ENCODE measurements around the gene ADCYAP1R1. TPM values are rescaled to one million over a fixed set of nuclear protein-coding genes. Genes with fewer than 3 reads are reported as not detected.
A peak's percentile ranks its signal among the peaks of the same experiment; 100 is the strongest.
"Not testable (repeated sequence)": the region's sequence is repeated elsewhere in the genome, so short reads cannot be mapped to it uniquely, and the experiment has no call there.

The ADCYAP1R1 gene
- total RNA-seq, 1 donor from 2014 or later = 8.3 TPM

DNA sequence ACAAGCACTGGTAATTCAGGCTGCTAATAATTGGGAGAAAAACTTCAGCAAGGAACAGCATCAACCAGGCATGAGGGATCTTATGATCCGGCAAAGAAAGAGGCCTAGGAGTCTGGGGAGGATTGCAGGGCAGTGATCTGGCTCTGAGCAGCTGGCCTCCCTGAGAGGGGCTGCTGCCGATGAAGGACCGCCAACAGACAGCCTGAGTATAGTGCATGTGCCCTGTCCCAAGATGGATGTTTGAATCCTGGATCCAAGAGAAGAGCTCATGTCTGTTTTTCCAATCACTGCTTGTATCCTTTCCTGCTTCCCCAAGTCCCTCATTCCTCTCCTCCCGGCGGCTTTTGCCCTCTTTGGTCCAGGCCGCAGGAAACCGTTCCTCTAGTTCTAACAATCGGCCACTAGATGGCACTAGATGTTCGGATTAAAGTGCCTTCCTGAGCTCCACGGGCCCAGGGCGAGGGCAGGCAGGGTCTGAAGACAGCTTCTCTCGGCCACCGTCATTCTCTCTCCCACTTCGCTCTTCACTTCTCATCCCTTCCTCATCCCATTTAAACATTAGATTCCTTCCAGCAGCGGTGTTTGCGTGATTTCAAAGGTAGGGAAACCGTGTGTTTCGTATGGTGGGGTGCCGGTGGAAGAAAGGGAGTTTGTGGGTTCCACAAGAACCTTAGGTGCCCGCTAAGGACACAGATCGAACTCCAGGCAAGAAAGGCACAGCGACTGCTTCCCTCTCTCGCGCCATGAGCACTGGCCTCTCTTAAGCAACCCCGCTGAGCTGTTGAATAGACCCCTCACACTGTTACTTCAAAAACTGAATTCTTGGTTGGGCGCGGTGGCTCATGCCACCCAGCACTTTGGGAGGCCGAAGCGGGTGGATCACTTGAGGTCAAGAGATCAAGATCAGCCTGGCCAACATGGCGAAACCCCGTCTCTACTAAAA, 82.4 kb downstream of the ADCYAP1R1 start:
- DNase-seq = peak; percentile 93

DNA sequence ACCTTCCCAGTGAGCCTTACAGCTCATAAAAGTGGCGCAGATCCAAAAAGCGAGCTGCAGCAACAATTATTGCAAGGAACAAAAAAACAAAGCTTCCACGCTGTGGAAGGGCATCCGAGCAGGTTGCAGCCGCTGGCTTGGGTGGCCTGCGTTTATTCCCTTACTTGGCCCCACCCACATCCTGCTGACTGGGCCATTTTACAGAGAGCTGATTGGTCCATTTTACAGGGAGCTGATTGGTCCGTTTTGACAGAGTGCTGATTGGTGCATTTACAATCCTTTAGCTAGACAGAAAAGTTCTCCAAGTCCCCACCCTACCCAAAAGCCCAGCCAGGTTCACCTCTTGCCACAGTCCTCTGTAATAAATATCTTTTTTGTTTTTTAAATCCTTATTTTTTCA, 85.1 kb downstream of the ADCYAP1R1 start:
- no peak for DNase-seq

- DNase-seq = no peak
Observed at GRCh38 chr7:31145339-31145738, 93.2 kb downstream of the ADCYAP1R1 start.

- DNase-seq = no peak
Observed at GRCh38 chr7:31146030-31146429, 93.9 kb downstream of the ADCYAP1R1 start.

- no peak for DNase-seq
Observed at GRCh38 chr7:31146538-31146937, 94.4 kb downstream of the ADCYAP1R1 start.

- DNase-seq = no peak
Observed at GRCh38 chr7:31151849-31152248, 99.7 kb downstream of the ADCYAP1R1 start.

GRCh38 chr7:31153318-31153717, 101.2 kb downstream of the ADCYAP1R1 start:
- DNase-seq = not testable (repeated sequence)

DNA sequence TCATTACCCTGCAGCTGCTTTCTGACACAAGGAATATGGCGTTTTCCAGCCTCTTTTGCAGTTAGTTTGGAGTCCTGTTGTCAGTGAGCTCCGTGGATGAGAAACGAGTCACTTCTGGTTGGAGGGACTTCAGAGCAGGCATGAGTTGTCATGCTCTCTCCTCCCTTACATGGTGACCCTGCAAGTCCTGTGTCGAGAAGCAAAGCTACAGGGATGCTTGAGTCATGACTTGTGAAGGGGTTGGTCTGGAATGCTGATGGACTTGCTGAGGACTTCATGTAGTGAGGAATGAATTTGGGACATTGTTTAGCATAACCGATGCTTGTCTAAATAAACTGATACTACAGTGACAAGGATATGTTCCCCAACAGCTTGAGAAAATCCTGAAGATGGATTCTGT, 108.8 kb downstream of the ADCYAP1R1 start:
- no peak for DNase-seq

Small RNA genes lying within 50 kb of the gene (small RNA-seq; reads per million reads assigned to genes)
- gene AC006466.1 (ENCODE audit: low replicate concordance) = not detected

Other genes with a start within 250 kb of the ADCYAP1R1 start
- 107 TPM for gene AQP1, start 140.5 kb upstream of the ADCYAP1R1 start, total RNA-seq
- not detected for gene GHRHR, start 88.4 kb upstream of the ADCYAP1R1 start, total RNA-seq